ENCODE data around the gene CMAS. TPM values are rescaled to one million over a fixed set of nuclear protein-coding genes. Genes with fewer than 3 reads are reported as not detected.

The CMAS gene
- total RNA-seq, 2 donors from 2014 or later = 50.2 to 87.3 TPM

- H3K9ac ChIP-seq (ENCODE audit: extremely low read depth, low read length, poor library complexity, severe bottlenecking) = no peak overlapping the region
- DNase-seq = no peak
- H3K4me3 ChIP-seq (ENCODE audit: low read length) = no peak overlapping the region
- no peak overlapping the region for H3K27ac Mint-ChIP-seq
- no peaks in the 10 kb centered on the region for H3K27me3 ChIP-seq (ENCODE audit: control insufficient read depth, insufficient read depth, low read length, poor library complexity, severe bottlenecking)
- H3K9me3 ChIP-seq (ENCODE audit: control insufficient read depth, low read length) = no peaks in the 10 kb centered on the region
- peaks cover 2% of the 10 kb centered on the region for H3K27me3 Mint-ChIP-seq (ENCODE audit: insufficient read depth)
- H3K4me1 Mint-ChIP-seq = peaks cover 8% of the 10 kb centered on the region
- H3K36me3 Mint-ChIP-seq (ENCODE audit: low read depth) = no peaks in the 10 kb centered on the region
- H3K9me3 Mint-ChIP-seq = no peaks in the 10 kb centered on the region
- H3K4me1 ChIP-seq (ENCODE audit: control insufficient read depth, insufficient read depth, low read length) = no peaks in the 10 kb centered on the region
- TF ChIP-seq CTCF (conservative IDR thresholded peaks at IDR 0.05) = peak; percentile 85
- no peak overlapping the region for H3K27ac ChIP-seq (ENCODE audit: low read depth, low read length)
- no peak overlapping the region for H3K4me3 Mint-ChIP-seq
- H3K36me3 ChIP-seq (ENCODE audit: control insufficient read depth, insufficient read depth, low read length) = no peaks in the 10 kb centered on the region
Measured at GRCh38 chr12:22083167-22083566, 37.1 kb downstream of the CMAS start.

GRCh38 chr12:22084852-22085251, 38.8 kb downstream of the CMAS start:
- H3K36me3 Mint-ChIP-seq (ENCODE audit: low read depth) = no peaks in the 10 kb centered on the region
- no peak for DNase-seq
- TF ChIP-seq CTCF (conservative IDR thresholded peaks at IDR 0.05) = no peak
- H3K27ac ChIP-seq (ENCODE audit: low read depth, low read length) = no peak overlapping the region
- H3K9me3 ChIP-seq (ENCODE audit: control insufficient read depth, low read length) = no peaks in the 10 kb centered on the region
- no peaks in the 10 kb centered on the region for H3K36me3 ChIP-seq (ENCODE audit: control insufficient read depth, insufficient read depth, low read length)
- no peaks in the 10 kb centered on the region for H3K27me3 ChIP-seq (ENCODE audit: control insufficient read depth, insufficient read depth, low read length, poor library complexity, severe bottlenecking)
- H3K9ac ChIP-seq (ENCODE audit: extremely low read depth, low read length, poor library complexity, severe bottlenecking) = no peak overlapping the region
- H3K4me3 Mint-ChIP-seq = no peak overlapping the region
- H3K27ac Mint-ChIP-seq = no peak overlapping the region
- H3K4me1 Mint-ChIP-seq = peaks cover 8% of the 10 kb centered on the region
- H3K27me3 Mint-ChIP-seq (ENCODE audit: insufficient read depth) = no peaks in the 10 kb centered on the region
- H3K4me1 ChIP-seq (ENCODE audit: control insufficient read depth, insufficient read depth, low read length) = no peaks in the 10 kb centered on the region
- no peak overlapping the region for H3K4me3 ChIP-seq (ENCODE audit: low read length)
- no peaks in the 10 kb centered on the region for H3K9me3 Mint-ChIP-seq
- WGBS, 2 experiments (ENCODE audit: insufficient coverage in 1 of 2, insufficient read length in 1 of 2) = 86% methylated on average over 1 of the region's 1 CpG; no CpG with 5 or more reads in 1 of the 2 experiments

GRCh38 chr12:22088886-22089285, 42.9 kb downstream of the CMAS start:
- DNase-seq = no peak
- H3K27ac Mint-ChIP-seq = no peak overlapping the region
- Histone ChIP-seq H3K4me1 (ENCODE audit: control insufficient read depth, insufficient read depth, low read length) (no peaks in the 10 kb centered on the region), H3K36me3 (ENCODE audit: control insufficient read depth, insufficient read depth, low read length) (no peaks in the 10 kb centered on the region), H3K9me3 (ENCODE audit: control insufficient read depth, low read length) (no peaks in the 10 kb centered on the region), H3K9ac (ENCODE audit: extremely low read depth, low read length, poor library complexity, severe bottlenecking) (no peak overlapping the region), H3K27me3 (ENCODE audit: control insufficient read depth, insufficient read depth, low read length, poor library complexity, severe bottlenecking) (no peaks in the 10 kb centered on the region), H3K27ac (ENCODE audit: low read depth, low read length) (no peak overlapping the region), H3K4me3 (ENCODE audit: low read length) (no peak overlapping the region)
- H3K9me3 Mint-ChIP-seq = no peaks in the 10 kb centered on the region
- H3K4me3 Mint-ChIP-seq = no peak overlapping the region
- H3K27me3 Mint-ChIP-seq (ENCODE audit: insufficient read depth) = no peaks in the 10 kb centered on the region
- no peaks in the 10 kb centered on the region for H3K36me3 Mint-ChIP-seq (ENCODE audit: low read depth)
- TF ChIP-seq CTCF (conservative IDR thresholded peaks at IDR 0.05) = no peak
- no peaks in the 10 kb centered on the region for H3K4me1 Mint-ChIP-seq
- WGBS, 2 experiments (ENCODE audit: insufficient coverage in 1 of 2, insufficient read length in 1 of 2) = 90% methylated on average over 2 of the region's 2 CpGs; no CpG with 5 or more reads in 1 of the 2 experiments
